NB4 (cell line): ENCODE results near the gene INPP5F.

Source experiments
- MYC ChIP-seq: IDR thresholded peaks from 2 replicates; pipeline ENCODE4 v1.6.1; 2011; ENCODE audit warnings: low read depth, low read length
- POLR2A ChIP-seq: IDR thresholded peaks from 2 replicates; pipeline ENCODE4 v1.6.1; 2011; ENCODE audit warnings: mild to moderate bottlenecking; ENCODE audit not compliant: insufficient read length; ENCODE audit errors: extremely low read depth
- TF ChIP-seq, protein P1 (sequence below): IDR thresholded peaks from one replicate; pipeline ENCODE4 v1.5.1; 2012; ENCODE audit warnings: low read depth, low read length
- TF ChIP-seq, protein P2 (sequence below): IDR thresholded peaks from 2 replicates; pipeline ENCODE4 v1.6.1; 2011; ENCODE audit warnings: low read depth, low read length

- TF ChIP-seq MYC = no peak
- TF ChIP-seq, protein P1, sequence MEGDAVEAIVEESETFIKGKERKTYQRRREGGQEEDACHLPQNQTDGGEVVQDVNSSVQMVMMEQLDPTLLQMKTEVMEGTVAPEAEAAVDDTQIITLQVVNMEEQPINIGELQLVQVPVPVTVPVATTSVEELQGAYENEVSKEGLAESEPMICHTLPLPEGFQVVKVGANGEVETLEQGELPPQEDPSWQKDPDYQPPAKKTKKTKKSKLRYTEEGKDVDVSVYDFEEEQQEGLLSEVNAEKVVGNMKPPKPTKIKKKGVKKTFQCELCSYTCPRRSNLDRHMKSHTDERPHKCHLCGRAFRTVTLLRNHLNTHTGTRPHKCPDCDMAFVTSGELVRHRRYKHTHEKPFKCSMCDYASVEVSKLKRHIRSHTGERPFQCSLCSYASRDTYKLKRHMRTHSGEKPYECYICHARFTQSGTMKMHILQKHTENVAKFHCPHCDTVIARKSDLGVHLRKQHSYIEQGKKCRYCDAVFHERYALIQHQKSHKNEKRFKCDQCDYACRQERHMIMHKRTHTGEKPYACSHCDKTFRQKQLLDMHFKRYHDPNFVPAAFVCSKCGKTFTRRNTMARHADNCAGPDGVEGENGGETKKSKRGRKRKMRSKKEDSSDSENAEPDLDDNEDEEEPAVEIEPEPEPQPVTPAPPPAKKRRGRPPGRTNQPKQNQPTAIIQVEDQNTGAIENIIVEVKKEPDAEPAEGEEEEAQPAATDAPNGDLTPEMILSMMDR = no peak
- TF ChIP-seq POLR2A = no peak
- TF ChIP-seq, protein P2, sequence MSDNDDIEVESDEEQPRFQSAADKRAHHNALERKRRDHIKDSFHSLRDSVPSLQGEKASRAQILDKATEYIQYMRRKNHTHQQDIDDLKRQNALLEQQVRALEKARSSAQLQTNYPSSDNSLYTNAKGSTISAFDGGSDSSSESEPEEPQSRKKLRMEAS = no peak
Observed at GRCh38 chr10:119801998-119802538, 76.2 kb downstream of the INPP5F start.
